H9 (cell line): ENCODE data around the gene FLNC. TPM values are rescaled to one million over a fixed set of nuclear protein-coding genes. Genes with fewer than 3 reads are reported as not detected.

ENCODE experiments used
- DNase-seq: peaks from one replicate; pipeline ENCODE4 v3.0.0-alpha.2; 2017
- H2AFZ ChIP-seq: one replicate; pipeline ENCODE4 v1.6.1; 2013; ENCODE audit warnings: mild to moderate bottlenecking, low read length, control low read depth, moderate library complexity
- H2AK5ac ChIP-seq: 2 replicates; pipeline ENCODE4 v1.6.1; 2013; ENCODE audit warnings: low read length, control low read depth, mixed read lengths; ENCODE audit not compliant: insufficient read length
- H2BK120ac ChIP-seq: one replicate; pipeline ENCODE4 v1.6.1; 2013; ENCODE audit warnings: low read depth, mild to moderate bottlenecking, low read length, control low read depth, inconsistent platforms; ENCODE audit not compliant: poor library complexity, severe bottlenecking
- H2BK12ac ChIP-seq: 2 replicates; pipeline ENCODE4 v1.6.1; 2013; ENCODE audit warnings: low read length, control low read depth, mixed read lengths, low read depth; ENCODE audit not compliant: insufficient read length
- H2BK15ac ChIP-seq: 2 replicates; pipeline ENCODE4 v1.6.1; 2013; ENCODE audit warnings: low read depth, low read length, control low read depth
- H2BK20ac ChIP-seq: one replicate; pipeline ENCODE4 v1.6.1; 2013; ENCODE audit warnings: low read depth, mild to moderate bottlenecking, low read length, control low read depth, inconsistent platforms; ENCODE audit not compliant: poor library complexity, severe bottlenecking
- H2BK5ac ChIP-seq: 2 replicates; pipeline ENCODE4 v1.6.1; 2013; ENCODE audit warnings: low read length, control low read depth, mixed read lengths; ENCODE audit not compliant: insufficient read length
- H3K14ac ChIP-seq: 2 replicates; pipeline ENCODE4 v1.6.1; 2013; ENCODE audit warnings: low read length, control low read depth; ENCODE audit not compliant: insufficient read depth
- H3K18ac ChIP-seq: 2 replicates; pipeline ENCODE4 v1.6.1; 2013; ENCODE audit warnings: low read depth, mild to moderate bottlenecking, mixed read lengths, low read length, control low read depth; ENCODE audit not compliant: insufficient read length
- H3K23ac ChIP-seq: 2 replicates; pipeline ENCODE4 v1.6.1; 2013; ENCODE audit warnings: low read length, control low read depth, mixed read lengths, low read depth; ENCODE audit not compliant: insufficient read length
- H3K23me2 ChIP-seq: 2 replicates; pipeline ENCODE4 v1.6.1; 2013; ENCODE audit warnings: low read depth, mild to moderate bottlenecking, mixed read lengths, low read length, control low read depth; ENCODE audit not compliant: insufficient read length, poor library complexity, severe bottlenecking
- H3K27ac ChIP-seq: 2 replicates; pipeline ENCODE4 v1.5.1; 2013; ENCODE audit warnings: low read length, control low read depth, mixed read lengths, low read depth; ENCODE audit not compliant: insufficient read length
- H3K27me3 ChIP-seq: 2 replicates; pipeline ENCODE4 v1.6.1; 2013; ENCODE audit warnings: low read length, control low read depth, inconsistent platforms; ENCODE audit not compliant: insufficient read depth
- H3K4ac ChIP-seq: 2 replicates; pipeline ENCODE4 v1.6.1; 2013; ENCODE audit warnings: low read depth, mild to moderate bottlenecking, control low read depth, inconsistent platforms, low read length, moderate library complexity
- H3K4me1 ChIP-seq: 2 replicates; pipeline ENCODE4 v1.6.1; 2013; ENCODE audit warnings: low read length, control low read depth, inconsistent platforms; ENCODE audit not compliant: insufficient read depth
- H3K4me2 ChIP-seq: 2 replicates; pipeline ENCODE4 v1.6.1; 2013; ENCODE audit warnings: low read length, control low read depth, mixed read lengths; ENCODE audit not compliant: insufficient read length, insufficient read depth
- H3K56ac ChIP-seq: 2 replicates; pipeline ENCODE4 v1.6.1; 2013; ENCODE audit warnings: low read depth, mild to moderate bottlenecking, mixed read lengths, low read length, control low read depth; ENCODE audit not compliant: insufficient read length
- H3K79me1 ChIP-seq: 2 replicates; pipeline ENCODE4 v1.6.1; 2013; ENCODE audit warnings: low read depth, mild to moderate bottlenecking, moderate library complexity, low read length, control low read depth, inconsistent platforms; ENCODE audit not compliant: insufficient read depth, poor library complexity, severe bottlenecking
- H3K79me2 ChIP-seq: 2 replicates; pipeline ENCODE4 v1.6.1; 2013; ENCODE audit warnings: low read length, control low read depth, inconsistent platforms; ENCODE audit not compliant: insufficient read depth
- H3K9ac ChIP-seq: 2 replicates; pipeline ENCODE4 v1.6.1; 2013; ENCODE audit warnings: low read length, control low read depth, mixed read lengths; ENCODE audit not compliant: insufficient read length; ENCODE audit errors: extremely low read depth
- H3K9me3 ChIP-seq: one replicate; pipeline ENCODE4 v1.6.1; 2013; ENCODE audit warnings: low read depth, low read length, inconsistent platforms; ENCODE audit not compliant: control insufficient read depth
- H3T11ph ChIP-seq: one replicate; pipeline ENCODE4 v1.6.1; 2013; ENCODE audit warnings: mild to moderate bottlenecking, low read length, control low read depth, inconsistent platforms
- H4K20me1 ChIP-seq: one replicate; pipeline ENCODE4 v1.6.1; 2013; ENCODE audit not compliant: control insufficient read depth, insufficient read length, insufficient read depth
- H4K5ac ChIP-seq: 2 replicates; pipeline ENCODE4 v1.6.1; 2013; ENCODE audit warnings: low read depth, mild to moderate bottlenecking, mixed read lengths, low read length, control low read depth; ENCODE audit not compliant: insufficient read length
- H4K8ac ChIP-seq: replicated peaks from 2 replicates; pipeline ENCODE4 v1.6.1; 2013; ENCODE audit warnings: low read length, control low read depth, mixed read lengths, low read depth; ENCODE audit not compliant: insufficient read length
- H4K91ac ChIP-seq: 2 replicates; pipeline ENCODE4 v1.6.1; 2013; ENCODE audit warnings: low read depth, mild to moderate bottlenecking, moderate library complexity, mixed read lengths, low read length, control low read depth; ENCODE audit not compliant: insufficient read length
- H3K27ac Mint-ChIP-seq, 3 experiments: 2 replicates in 2 of 3; 3 replicates in 1 of 3; pipeline ENCODE4 v1.8.0; 2020 to 2021; ENCODE audit warnings: mixed read lengths in 3 of 3, mild to moderate bottlenecking in 1 of 3, moderate library complexity in 1 of 3
- H3K27me3 Mint-ChIP-seq: 2 replicates; pipeline ENCODE4 v1.8.0; 2021; ENCODE audit warnings: low read depth, mild to moderate bottlenecking, moderate library complexity, mixed read lengths
- H3K36me3 Mint-ChIP-seq, 3 experiments: 2 replicates in 2 of 3; 3 replicates in 1 of 3; pipeline ENCODE4 v1.8.0; 2020 to 2021; ENCODE audit warnings: low read depth in 3 of 3, mixed read lengths in 3 of 3; ENCODE audit not compliant: insufficient read depth in 1 of 3
- H3K4me1 Mint-ChIP-seq, 2 experiments: 2 replicates each; pipeline ENCODE4 v1.8.0; 2020; ENCODE audit warnings: mixed read lengths in 2 of 2
- H3K4me3 Mint-ChIP-seq, 2 experiments: 2 replicates in 1 of 2; 3 replicates in 1 of 2; pipeline ENCODE4 v1.8.0; 2020 to 2021; ENCODE audit warnings: mild to moderate bottlenecking in 2 of 2, mixed read lengths in 2 of 2, moderate library complexity in 1 of 2
- H3K9me3 Mint-ChIP-seq, 2 experiments: 2 replicates in 1 of 2; 3 replicates in 1 of 2; pipeline ENCODE4 v1.8.0; 2020; ENCODE audit warnings: mild to moderate bottlenecking in 2 of 2, mixed read lengths in 2 of 2, moderate library complexity in 1 of 2
- CTCF ChIP-seq: fragments of 200-600 bp; sonication (generic); conservative IDR thresholded peaks from 3 replicates; pipeline ENCODE4 v1.8.0; 2021; ENCODE audit warnings: antibody characterized with exemption, mild to moderate bottlenecking
- WGBS: extraction: QIAGEN DNeasy Blood & Tissue Kit; methylation state at CpG from one replicate; pipeline ENCODE4 v1.1.7; 2013; ENCODE audit warnings: missing lambda C conversion rate, low lambda C conversion rate, mixed read lengths; ENCODE audit not compliant: insufficient read length; ENCODE audit errors: extremely low coverage; 5-methylcytosine and 5-hydroxymethylcytosine counted together
- total RNA-seq: library from RNA; stranded (reverse); gene quantifications from 2 replicates; pipeline ENCODE4 v1.2.1, GENCODE V29; 2021

The FLNC gene
- total RNA-seq, 1 experiment from 2014 or later: 12.2 TPM

- H2AFZ ChIP-seq: no peak overlapping the region
- H4K91ac ChIP-seq: no peak overlapping the region
- no CpG with 5 or more reads among the region's 16 CpGs for WGBS
- no peaks in the 10 kb centered on the region for H3K79me2 ChIP-seq
- no peaks in the 10 kb centered on the region for H4K20me1 ChIP-seq
- no peak overlapping the region for H3T11ph ChIP-seq
- no peaks in the 10 kb centered on the region for H3K79me1 ChIP-seq
- no peak overlapping the region for H3K18ac ChIP-seq
- H3K36me3 Mint-ChIP-seq: peaks cover 0 to 3% (median 0%) of the 10 kb centered on the region in 3 experiments; a peak in 1 of 7 replicates
- H4K5ac ChIP-seq: no peak overlapping the region
- no peak overlapping the region for H2AK5ac ChIP-seq
- no peaks in the 10 kb centered on the region for H3K9me3 ChIP-seq
- H2BK20ac ChIP-seq: no peak overlapping the region
- no peak overlapping the region for H2BK12ac ChIP-seq
- H3K4me3 Mint-ChIP-seq: no peak overlapping the region
- H3K23me2 ChIP-seq: peaks cover 21% of the 10 kb centered on the region
- DNase-seq: no peak
- H3K27me3 ChIP-seq: peaks cover 9% of the 10 kb centered on the region; the same call in 1 of the 2 replicates
- H3K27me3 Mint-ChIP-seq: peaks cover 21% of the 10 kb centered on the region
- H3K9me3 Mint-ChIP-seq: no peaks in the 10 kb centered on the region
- no peak overlapping the region for H3K4me2 ChIP-seq
- H2BK5ac ChIP-seq: no peak overlapping the region
- H3K14ac ChIP-seq: no peak overlapping the region
- no peak overlapping the region for H3K4ac ChIP-seq
- H3K9ac ChIP-seq: no peak overlapping the region
- H3K56ac ChIP-seq: no peak overlapping the region
- H4K8ac ChIP-seq: no peak overlapping the region
- H2BK15ac ChIP-seq: no peak overlapping the region
- no peak overlapping the region for H3K27ac ChIP-seq
- H3K4me1 ChIP-seq: peaks cover 5% of the 10 kb centered on the region; the same call in 1 of the 2 replicates
- H3K4me1 Mint-ChIP-seq: peaks cover 19 to 35% of the 10 kb centered on the region in 2 experiments
- H3K27ac Mint-ChIP-seq: no peak overlapping the region
- no peak for TF ChIP-seq CTCF
- no peak overlapping the region for H2BK120ac ChIP-seq
- no peak overlapping the region for H3K23ac ChIP-seq
These were observed 5.1 kb downstream of the FLNC start for GRCh38 chr7:128835231-128835751.
